K562 (cell line): ENCODE data around the gene SULT1A1. TPM values are rescaled to one million over a fixed set of nuclear protein-coding genes. Genes with fewer than 3 reads are reported as not detected.

Experiments used
- CREM ChIP-seq: IDR thresholded peaks from 2 replicates; pipeline ENCODE4 v1.6.1; 2014; ENCODE audit warnings: antibody characterized with exemption, low read depth
- EGR1 ChIP-seq: fragments of 450-650 bp; conservative IDR thresholded peaks from 2 replicates; pipeline ENCODE4 v1.6.1; 2017; ENCODE audit warnings: mild to moderate bottlenecking
- HDAC1 ChIP-seq, 2 experiments: fragments of 450-650 bp; IDR thresholded peaks; 2 replicates each; pipeline ENCODE4 v1.6.1; 2016 to 2017; ENCODE audit warnings: inconsistent platforms in 1 of 2, mild to moderate bottlenecking in 1 of 2, moderate library complexity in 1 of 2
- HNRNPUL1 ChIP-seq: fragments of 200-400 bp; formaldehyde crosslinking; IDR thresholded peaks from 2 replicates; pipeline ENCODE4 v1.6.1; 2017; ENCODE audit warnings: low read length
- KDM5B ChIP-seq: fragments of 200-600 bp; sonication (generic); IDR thresholded peaks from 2 replicates; pipeline ENCODE4 v1.6.1; 2012; ENCODE audit warnings: low read depth, mild to moderate bottlenecking, moderate library complexity, low read length, control low read depth, inconsistent platforms; ENCODE audit not compliant: insufficient replicate concordance
- MAFK ChIP-seq: IDR thresholded peaks from 2 replicates; pipeline ENCODE4 v1.6.1; 2011; ENCODE audit warnings: low read length, improper control_type of control experiment
- NR2C2 ChIP-seq, 2 experiments: fragments of 200-800 bp in 1 of 2; sonication (Bioruptor generic) in 1 of 2; sonication (generic) in 1 of 2; formaldehyde crosslinking in 1 of 2; IDR thresholded peaks; 2 replicates each; pipeline versions ENCODE4 v1.6.1 to v1.8.0; 2016 to 2022; ENCODE audit warnings: mild to moderate bottlenecking in 1 of 2, missing compliant biosample characterization in 1 of 2, missing genetic modification characterization in 1 of 2, missing genetic modification reagents in 1 of 2
- POLR2A ChIP-seq: fragments of 450-650 bp; conservative IDR thresholded peaks from 2 replicates; pipeline ENCODE4 v1.6.1; 2016
- POLR2B ChIP-seq: fragments of 450-650 bp; IDR thresholded peaks from 2 replicates; pipeline ENCODE4 v1.6.1; 2018; ENCODE audit warnings: low read depth; ENCODE audit not compliant: partially characterized antibody
- RBFOX2 ChIP-seq: fragments of 200-400 bp; formaldehyde crosslinking; IDR thresholded peaks from 2 replicates; pipeline ENCODE4 v1.6.1; 2017; ENCODE audit warnings: low read depth, mild to moderate bottlenecking, low read length, moderate library complexity
- TAF1 ChIP-seq: IDR thresholded peaks from 2 replicates; pipeline ENCODE4 v1.6.1; 2011; ENCODE audit warnings: mild to moderate bottlenecking, low read length, moderate library complexity; ENCODE audit not compliant: insufficient read depth, control insufficient read depth, severe bottlenecking; ENCODE audit errors: extremely low read depth
- TEAD4 ChIP-seq, 2 experiments: sonication (generic) in 1 of 2; formaldehyde crosslinking in 1 of 2; IDR thresholded peaks; 2 replicates each; pipeline versions ENCODE4 v1.6.1 to v1.8.0; 2012 to 2022; ENCODE audit warnings: borderline replicate concordance in 1 of 2, inconsistent platforms in 1 of 2, low read length in 1 of 2, mild to moderate bottlenecking in 1 of 2, missing genetic modification reagents in 1 of 2
- ZNF384 ChIP-seq: IDR thresholded peaks from 2 replicates; pipeline ENCODE4 v1.6.1; 2012; ENCODE audit warnings: low read depth, low read length, improper control_type of control experiment
- ZNF395 ChIP-seq: fragments of 200-800 bp; sonication (Bioruptor generic); IDR thresholded peaks from 2 replicates; pipeline ENCODE4 v1.6.1; 2017; ENCODE audit warnings: missing genetic modification characterization, missing compliant biosample characterization
- ZNF589 ChIP-seq: fragments of 200-800 bp; sonication (Bioruptor generic); IDR thresholded peaks from 2 replicates; pipeline ENCODE4 v1.6.1; 2016; ENCODE audit warnings: low read depth, missing genetic modification characterization, missing compliant biosample characterization
- polyA plus RNA-seq, 8 experiments: library from polyadenylated mRNA; depleted of rRNA in 4 of 8; stranded (reverse) in 5 of 8; unstranded in 3 of 8; fragments of >200 nt; fragmentation: Nextera tagmentation in 2 of 8; fragmentation: Illumina TruSeq in 1 of 8; extraction: Ambion mirVana in 2 of 8; extraction: Trizol in 1 of 8; gene quantifications; 2 replicates each; pipeline versions ENCODE4 v1.2.1 to v1.2.3, GENCODE V29; 2011 to 2014; ENCODE audit warnings: inconsistent platforms in 1 of 8, missing spikeins in 1 of 8
- total RNA-seq, 7 experiments: library from RNA; depleted of rRNA in 6 of 7; stranded (reverse); fragments of >200 nt in 6 of 7; fragmentation: Illumina TruSeq in 2 of 7; extraction: Trizol in 2 of 7; gene quantifications; 2 replicates each; pipeline versions ENCODE4 v1.2.1 to v1.2.3, GENCODE V29; 2011 to 2021; ENCODE audit warnings: low replicate concordance in 1 of 7
- TF ChIP-seq, protein P1 (sequence below): fragments of 450-650 bp; IDR thresholded peaks from 2 replicates; pipeline ENCODE4 v1.6.1; 2017; ENCODE audit warnings: mild to moderate bottlenecking, moderate library complexity
- TF ChIP-seq, protein P2 (sequence below): fragments of 450-650 bp; IDR thresholded peaks from 2 replicates; pipeline ENCODE4 v1.6.1; 2016

Gene SULT1A1
- total and polyA plus RNA-seq, 9 of the 15 experiments (the other 6 are each of a cell fraction or from before 2014, with no cell fraction given), result 3.4 to 30.1 (median 16.6) TPM

DNA sequence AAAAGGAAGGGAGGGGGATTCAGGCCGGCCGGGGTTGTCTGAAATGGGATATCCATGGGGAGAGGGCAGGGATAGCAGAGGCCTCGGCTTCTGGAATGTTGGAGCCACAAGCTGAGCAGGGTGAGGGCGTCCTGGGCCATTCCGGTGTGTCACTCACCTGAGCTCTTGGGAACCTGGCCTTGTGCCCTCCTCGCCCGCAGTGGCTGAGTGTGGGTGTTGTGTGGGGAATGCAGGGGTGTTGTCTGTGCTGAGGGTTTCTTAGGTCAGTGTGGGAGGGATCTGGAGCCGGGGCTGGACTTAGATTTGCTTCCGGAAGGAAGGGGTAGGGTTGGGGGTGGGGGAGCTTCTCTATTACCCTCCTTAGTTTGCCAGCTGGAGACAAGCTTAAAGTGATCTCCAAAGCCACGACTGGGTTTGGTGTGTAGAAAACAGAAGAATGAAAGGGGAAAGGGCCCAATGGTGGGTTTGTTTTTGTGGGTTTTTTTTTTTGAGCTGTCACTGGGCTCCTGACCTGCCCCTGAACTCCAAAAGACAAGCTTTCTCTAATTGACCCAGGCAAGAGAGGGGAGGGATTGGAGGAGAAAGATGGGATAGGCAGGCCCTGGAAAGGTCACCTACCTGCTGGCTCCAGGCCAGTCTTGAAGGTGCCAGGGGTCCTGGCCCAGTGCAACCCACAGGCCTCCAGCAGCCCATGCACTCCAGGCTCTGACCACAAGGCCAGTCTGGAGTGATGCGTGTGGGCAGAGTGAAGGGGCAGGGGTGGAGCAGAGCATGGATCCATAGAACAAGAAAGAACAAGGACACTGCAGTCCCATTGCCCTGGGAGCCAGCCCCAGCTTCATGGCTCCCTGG is 12.8 kb downstream of the SULT1A1 start, which contains the start of gene SULT1A2 (continued):
- TF ChIP-seq HDAC1 (IDR thresholded peaks at IDR 0.05) (0 out of 4 replicates have a peak, but pooled peaks of 1 of the 2 experiments have one; percentile 31), CREM (0 out of 2 replicates have a peak, but pooled peaks have one; percentile 21), HNRNPUL1 (no peak), KDM5B (peak; percentile 49), NR2C2 (CRISPR knock-in tag; IDR thresholded peaks at IDR 0.05) (no peak), NR2C2 (tag; IDR thresholded peaks at IDR 0.05) (peak; percentile 86), MAFK (no peak; the same call in 1 of the 2 replicates), ZNF395 (CRISPR knock-in tag) (0 out of 2 replicates have a peak, but pooled peaks have one; percentile 34), TEAD4 (IDR thresholded peaks at IDR 0.05; ENCODE audit: low read length) (peak; percentile 25; the same call in 1 of the 2 replicates), TEAD4 (CRISPR knock-in tag; IDR thresholded peaks at IDR 0.05; ENCODE audit: borderline replicate concordance) (no peak), ZNF384 (0 out of 2 replicates have a peak, but pooled peaks have one; percentile 42), ZNF589 (CRISPR knock-in tag) (no peak), RBFOX2 (peak; percentile 67), POLR2B (peak; percentile 65), POLR2A (peak; percentile 59), EGR1 (peak; percentile 88), TAF1 (no peak)
- TF ChIP-seq, protein P1, sequence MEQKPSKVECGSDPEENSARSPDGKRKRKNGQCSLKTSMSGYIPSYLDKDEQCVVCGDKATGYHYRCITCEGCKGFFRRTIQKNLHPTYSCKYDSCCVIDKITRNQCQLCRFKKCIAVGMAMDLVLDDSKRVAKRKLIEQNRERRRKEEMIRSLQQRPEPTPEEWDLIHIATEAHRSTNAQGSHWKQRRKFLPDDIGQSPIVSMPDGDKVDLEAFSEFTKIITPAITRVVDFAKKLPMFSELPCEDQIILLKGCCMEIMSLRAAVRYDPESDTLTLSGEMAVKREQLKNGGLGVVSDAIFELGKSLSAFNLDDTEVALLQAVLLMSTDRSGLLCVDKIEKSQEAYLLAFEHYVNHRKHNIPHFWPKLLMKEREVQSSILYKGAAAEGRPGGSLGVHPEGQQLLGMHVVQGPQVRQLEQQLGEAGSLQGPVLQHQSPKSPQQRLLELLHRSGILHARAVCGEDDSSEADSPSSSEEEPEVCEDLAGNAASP, result peak; percentile 62
- TF ChIP-seq, protein P2, sequence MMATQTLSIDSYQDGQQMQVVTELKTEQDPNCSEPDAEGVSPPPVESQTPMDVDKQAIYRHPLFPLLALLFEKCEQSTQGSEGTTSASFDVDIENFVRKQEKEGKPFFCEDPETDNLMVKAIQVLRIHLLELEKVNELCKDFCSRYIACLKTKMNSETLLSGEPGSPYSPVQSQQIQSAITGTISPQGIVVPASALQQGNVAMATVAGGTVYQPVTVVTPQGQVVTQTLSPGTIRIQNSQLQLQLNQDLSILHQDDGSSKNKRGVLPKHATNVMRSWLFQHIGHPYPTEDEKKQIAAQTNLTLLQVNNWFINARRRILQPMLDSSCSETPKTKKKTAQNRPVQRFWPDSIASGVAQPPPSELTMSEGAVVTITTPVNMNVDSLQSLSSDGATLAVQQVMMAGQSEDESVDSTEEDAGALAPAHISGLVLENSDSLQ, result peak; percentile 60; the same call in 1 of the 2 replicates
